ENCODE measurements around the gene METTL9.
"Not testable (repeated sequence)": the region's sequence is repeated elsewhere in the genome, so short reads cannot be mapped to it uniquely, and the experiment has no call there.

The METTL9 gene

DNA sequence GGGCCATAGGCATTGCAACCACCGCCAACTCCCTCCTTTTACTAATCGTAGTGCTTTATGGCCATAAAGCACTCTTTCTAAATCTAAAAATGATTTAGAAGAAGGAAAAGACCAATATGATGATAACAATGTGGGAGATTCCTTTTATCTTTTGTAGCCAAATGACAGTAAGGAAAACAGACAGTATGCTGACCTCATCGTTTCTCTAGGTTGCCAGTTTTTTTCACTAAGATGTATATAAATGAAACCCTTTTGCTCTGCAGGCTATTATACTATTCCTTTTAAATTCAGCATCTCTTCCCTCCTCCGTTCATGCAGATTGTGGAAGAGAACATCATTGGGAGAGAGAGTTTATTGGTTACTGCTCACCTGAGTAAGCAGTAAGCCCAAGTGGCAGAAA lies 89.7 kb downstream of the METTL9 start:
- no peak overlapping the region for H2AFZ ChIP-seq (ENCODE audit: low read depth, low read length, severe bottlenecking)
- H3K79me2 ChIP-seq (ENCODE audit: insufficient read depth, low read length): no peaks in the 10 kb centered on the region
- no peaks in the 10 kb centered on the region for H4K20me1 ChIP-seq (ENCODE audit: low read depth, low read length)
- no peak overlapping the region for H3K9ac ChIP-seq (ENCODE audit: low read length)
- H3K27me3 ChIP-seq (ENCODE audit: low read length): no peaks in the 10 kb centered on the region
- no peak overlapping the region for H3K4me2 ChIP-seq (ENCODE audit: low read depth, low read length, poor library complexity, severe bottlenecking)
- H3K27ac ChIP-seq (ENCODE audit: low read depth, low read length): no peak overlapping the region
- no peaks in the 10 kb centered on the region for H3K9me2 ChIP-seq (replicated peaks; ENCODE audit: insufficient read depth, low read length)
- no peaks in the 10 kb centered on the region for H3K9me3 ChIP-seq (ENCODE audit: insufficient read depth, low read length)
- no peaks in the 10 kb centered on the region for H3K36me3 ChIP-seq (ENCODE audit: low read length)
- H3K4me3 ChIP-seq (ENCODE audit: insufficient read depth, low read length, poor library complexity, severe bottlenecking): no peak overlapping the region
- TF ChIP-seq, protein P1, sequence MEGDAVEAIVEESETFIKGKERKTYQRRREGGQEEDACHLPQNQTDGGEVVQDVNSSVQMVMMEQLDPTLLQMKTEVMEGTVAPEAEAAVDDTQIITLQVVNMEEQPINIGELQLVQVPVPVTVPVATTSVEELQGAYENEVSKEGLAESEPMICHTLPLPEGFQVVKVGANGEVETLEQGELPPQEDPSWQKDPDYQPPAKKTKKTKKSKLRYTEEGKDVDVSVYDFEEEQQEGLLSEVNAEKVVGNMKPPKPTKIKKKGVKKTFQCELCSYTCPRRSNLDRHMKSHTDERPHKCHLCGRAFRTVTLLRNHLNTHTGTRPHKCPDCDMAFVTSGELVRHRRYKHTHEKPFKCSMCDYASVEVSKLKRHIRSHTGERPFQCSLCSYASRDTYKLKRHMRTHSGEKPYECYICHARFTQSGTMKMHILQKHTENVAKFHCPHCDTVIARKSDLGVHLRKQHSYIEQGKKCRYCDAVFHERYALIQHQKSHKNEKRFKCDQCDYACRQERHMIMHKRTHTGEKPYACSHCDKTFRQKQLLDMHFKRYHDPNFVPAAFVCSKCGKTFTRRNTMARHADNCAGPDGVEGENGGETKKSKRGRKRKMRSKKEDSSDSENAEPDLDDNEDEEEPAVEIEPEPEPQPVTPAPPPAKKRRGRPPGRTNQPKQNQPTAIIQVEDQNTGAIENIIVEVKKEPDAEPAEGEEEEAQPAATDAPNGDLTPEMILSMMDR (IDR thresholded peaks at IDR 0.05; ENCODE audit: insufficient read depth, low read length, poor library complexity, severe bottlenecking): no peak
- no peak for TF ChIP-seq EZH2phosphoT487 (conservative IDR thresholded peaks at IDR 0.05; ENCODE audit: low read length)
- H3F3A ChIP-seq (ENCODE audit: insufficient read depth): no peaks in the 10 kb centered on the region

DNA sequence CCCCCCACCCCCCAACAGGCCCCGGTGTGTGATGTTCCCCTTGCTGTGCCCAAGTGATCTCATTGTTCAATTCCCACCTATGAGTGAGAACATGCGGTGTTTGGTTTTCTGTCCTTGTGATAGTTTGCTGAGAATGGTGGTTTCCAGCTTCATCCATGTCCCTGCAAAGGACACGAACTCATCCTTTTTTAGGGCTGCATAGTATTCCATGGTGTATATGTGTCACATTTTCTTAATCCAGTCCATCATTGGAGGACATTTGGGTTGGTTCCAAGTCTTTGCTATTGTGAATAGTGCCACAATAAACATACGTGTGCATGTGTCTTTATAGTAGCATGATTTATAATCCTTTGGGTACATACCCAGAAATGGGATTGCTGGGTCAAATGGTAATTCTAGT lies 91.6 kb downstream of the METTL9 start:
- not testable (repeated sequence) for H3K36me3 ChIP-seq (ENCODE audit: low read length); H3K27ac ChIP-seq (ENCODE audit: low read depth, low read length); H2AFZ ChIP-seq (ENCODE audit: low read depth, low read length, severe bottlenecking); H3K4me3 ChIP-seq (ENCODE audit: insufficient read depth, low read length, poor library complexity, severe bottlenecking); H3K9me2 ChIP-seq (replicated peaks; ENCODE audit: insufficient read depth, low read length); H3K9me3 ChIP-seq (ENCODE audit: insufficient read depth, low read length); H3F3A ChIP-seq (ENCODE audit: insufficient read depth); H3K4me2 ChIP-seq (ENCODE audit: low read depth, low read length, poor library complexity, severe bottlenecking); H4K20me1 ChIP-seq (ENCODE audit: low read depth, low read length); H3K9ac ChIP-seq (ENCODE audit: low read length); H3K79me2 ChIP-seq (ENCODE audit: insufficient read depth, low read length); H3K27me3 ChIP-seq (ENCODE audit: low read length)

DNA sequence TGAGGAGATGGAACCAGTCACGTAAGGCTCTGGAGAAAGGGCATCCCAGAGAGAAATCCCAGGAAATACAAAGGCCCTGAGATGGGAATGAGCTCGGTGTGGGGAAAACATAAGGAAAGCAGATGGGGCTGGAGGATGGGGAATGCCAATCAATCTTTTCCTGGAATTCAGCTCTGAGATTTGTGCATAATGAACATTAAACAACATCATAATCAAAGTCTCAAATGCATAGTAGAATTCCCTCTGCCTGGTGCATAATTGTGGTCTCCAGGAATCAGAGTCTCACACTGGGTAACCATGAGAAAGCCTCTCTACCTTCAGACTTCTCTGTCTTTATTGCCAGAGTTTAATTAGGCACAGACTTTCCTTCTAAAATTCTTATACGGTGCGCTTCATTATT lies 95.2 kb downstream of the METTL9 start:
- H3K36me3 ChIP-seq (ENCODE audit: low read length): no peaks in the 10 kb centered on the region
- no peaks in the 10 kb centered on the region for H3K9me3 ChIP-seq (ENCODE audit: insufficient read depth, low read length)
- H3K9ac ChIP-seq (ENCODE audit: low read length): no peak overlapping the region
- no peaks in the 10 kb centered on the region for H3K27me3 ChIP-seq (ENCODE audit: low read length)
- no peak overlapping the region for H3K4me2 ChIP-seq (ENCODE audit: low read depth, low read length, poor library complexity, severe bottlenecking)
- H3K9me2 ChIP-seq (replicated peaks; ENCODE audit: insufficient read depth, low read length): no peaks in the 10 kb centered on the region
- no peak overlapping the region for H3K4me3 ChIP-seq (ENCODE audit: insufficient read depth, low read length, poor library complexity, severe bottlenecking)
- H3K27ac ChIP-seq (ENCODE audit: low read depth, low read length): no peak overlapping the region
- no peak overlapping the region for H2AFZ ChIP-seq (ENCODE audit: low read depth, low read length, severe bottlenecking)
- TF ChIP-seq, protein P1 (IDR thresholded peaks at IDR 0.05; ENCODE audit: insufficient read depth, low read length, poor library complexity, severe bottlenecking): no peak
- TF ChIP-seq EZH2phosphoT487 (conservative IDR thresholded peaks at IDR 0.05; ENCODE audit: low read length): no peak
- no peaks in the 10 kb centered on the region for H3K79me2 ChIP-seq (ENCODE audit: insufficient read depth, low read length)
- H3F3A ChIP-seq (ENCODE audit: insufficient read depth): no peaks in the 10 kb centered on the region
- no peaks in the 10 kb centered on the region for H4K20me1 ChIP-seq (ENCODE audit: low read depth, low read length)

DNA sequence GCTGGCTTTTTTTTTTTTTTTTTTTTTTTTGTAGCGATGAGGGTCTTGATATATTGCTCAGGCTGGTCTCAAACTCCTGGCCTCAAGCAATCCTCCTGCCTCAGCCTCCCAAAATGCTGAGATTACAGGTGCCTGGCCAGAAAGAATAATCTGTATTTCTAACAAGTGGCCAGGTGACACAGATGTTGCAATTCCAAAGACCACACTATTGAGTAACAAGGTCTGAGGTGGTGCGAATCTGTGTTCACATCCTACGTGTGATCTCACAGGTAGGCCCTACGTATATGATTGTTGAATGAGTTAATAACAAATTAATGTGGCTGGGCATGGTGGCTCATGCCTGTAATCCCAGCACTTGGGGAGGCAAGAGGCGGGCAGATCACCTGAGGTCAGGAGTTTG lies 97.7 kb downstream of the METTL9 start:
- no peaks in the 10 kb centered on the region for H3K9me2 ChIP-seq (replicated peaks; ENCODE audit: insufficient read depth, low read length)
- H3K9ac ChIP-seq (ENCODE audit: low read length): no peak overlapping the region
- H3K27ac ChIP-seq (ENCODE audit: low read depth, low read length): no peak overlapping the region
- H3K27me3 ChIP-seq (ENCODE audit: low read length): no peaks in the 10 kb centered on the region
- no peaks in the 10 kb centered on the region for H3K36me3 ChIP-seq (ENCODE audit: low read length)
- H3K4me3 ChIP-seq (ENCODE audit: insufficient read depth, low read length, poor library complexity, severe bottlenecking): no peak overlapping the region
- H2AFZ ChIP-seq (ENCODE audit: low read depth, low read length, severe bottlenecking): no peak overlapping the region
- no peaks in the 10 kb centered on the region for H3F3A ChIP-seq (ENCODE audit: insufficient read depth)
- H3K9me3 ChIP-seq (ENCODE audit: insufficient read depth, low read length): no peaks in the 10 kb centered on the region
- TF ChIP-seq EZH2phosphoT487 (conservative IDR thresholded peaks at IDR 0.05; ENCODE audit: low read length): no peak
- TF ChIP-seq, protein P1 (IDR thresholded peaks at IDR 0.05; ENCODE audit: insufficient read depth, low read length, poor library complexity, severe bottlenecking): no peak
- H4K20me1 ChIP-seq (ENCODE audit: low read depth, low read length): no peaks in the 10 kb centered on the region
- no peaks in the 10 kb centered on the region for H3K79me2 ChIP-seq (ENCODE audit: insufficient read depth, low read length)
- H3K4me2 ChIP-seq (ENCODE audit: low read depth, low read length, poor library complexity, severe bottlenecking): no peak overlapping the region
